ENCODE measurements around the gene GLUD1.
"Not testable (repeated sequence)": the region's sequence is repeated elsewhere in the genome, so short reads cannot be mapped to it uniquely, and the experiment has no call there.

- TF ChIP-seq CTCF, POLR2A (IDR thresholded peaks at IDR 0.05): not testable (repeated sequence)
Measured at GRCh38 chr10:87025285-87025958, 69.2 kb downstream of the GLUD1 start.

Measured in esophagus squamous epithelium (tissue), 4 donors.